Thyroid gland (tissue), 4 donors: Measurements from ENCODE around the gene ANTXR1. TPM values are rescaled to one million over a fixed set of nuclear protein-coding genes. Genes with fewer than 3 reads are reported as not detected.

Experiments used
- DNase-seq, 2 donors: peaks; one replicate each; pipeline ENCODE4 v3.0.0-alpha.2; 2019
- H3K27ac ChIP-seq, 3 donors: fragments of 200-600 bp; sonication (generic); 1 replicate in 2 of 3; 2 replicates in 1 of 3; pipeline ENCODE4 v1.5.1; 2016 to 2019; ENCODE audit warnings: mild to moderate bottlenecking in 1 of 3, moderate library complexity in 1 of 3
- H3K27me3 ChIP-seq: fragments of 200-600 bp; sonication (generic); one replicate; pipeline ENCODE4 v1.5.1; 2019
- H3K36me3 ChIP-seq, 2 donors: fragments of 200-600 bp; sonication (generic); one replicate each; pipeline ENCODE4 v1.5.1; 2016 to 2019
- H3K4me1 ChIP-seq, 2 donors: fragments of 200-600 bp; sonication (generic); one replicate each; pipeline ENCODE4 v1.5.1; 2017 to 2019
- H3K4me3 ChIP-seq, 3 donors: fragments of 200-600 bp; sonication (generic); replicated peaks in 1 of 3; 1 replicate in 2 of 3; 2 replicates in 1 of 3; pipeline ENCODE4 v1.5.1; 2016; ENCODE audit warnings: mild to moderate bottlenecking in 1 of 3
- H3K9me3 ChIP-seq: fragments of 200-600 bp; sonication (generic); one replicate; pipeline ENCODE4 v1.5.1; 2017
- POLR2A ChIP-seq, 2 donors: fragments of 450-650 bp; IDR thresholded peaks; one replicate each; pipeline ENCODE4 v1.6.1; 2017; ENCODE audit warnings: antibody characterized with exemption in 2 of 2, mild to moderate bottlenecking in 2 of 2, moderate library complexity in 1 of 2
- WGBS, 2 donors: methylation state at CpG; one replicate each; pipeline ENCODE4 v1.1.5; 2017; 5-methylcytosine and 5-hydroxymethylcytosine counted together
- intact Hi-C: fragments of 100-400 bp; cut with DNase I; formaldehyde crosslinking; loops from one replicate; pipeline ENCODE4 v1.15.1; 2023
- microRNA-seq: library from miRNA; unstranded; fragments of <30 nt; microRNA quantifications from one replicate; pipeline ENCODE4, GENCODE V29; 2016
- small RNA-seq: library from RNA; depleted of rRNA; stranded (forward); fragments of <200 nt; gene quantifications from one replicate; pipeline ENCODE3, GENCODE V24; 2016
- total RNA-seq, 4 donors: library from RNA; depleted of rRNA; stranded (reverse); fragments of >200 nt; gene quantifications; one replicate each; pipeline ENCODE4 v1.2.3, GENCODE V29; 2016
- TF ChIP-seq, protein P1 (sequence below), 6 experiments: fragments of 200-600 bp in 3 of 6; fragments of 450-650 bp in 3 of 6; sonication (generic) in 3 of 6; IDR thresholded peaks; one replicate each; pipeline ENCODE4 v1.5.1; 2016 to 2019; ENCODE audit warnings: antibody characterized with exemption in 6 of 6, mild to moderate bottlenecking in 2 of 6, inconsistent platforms in 1 of 6, moderate library complexity in 1 of 6

The ANTXR1 gene
- total RNA-seq, 4 donors from 2014 or later: 56.4 to 103 (median 79.3) TPM

DNA sequence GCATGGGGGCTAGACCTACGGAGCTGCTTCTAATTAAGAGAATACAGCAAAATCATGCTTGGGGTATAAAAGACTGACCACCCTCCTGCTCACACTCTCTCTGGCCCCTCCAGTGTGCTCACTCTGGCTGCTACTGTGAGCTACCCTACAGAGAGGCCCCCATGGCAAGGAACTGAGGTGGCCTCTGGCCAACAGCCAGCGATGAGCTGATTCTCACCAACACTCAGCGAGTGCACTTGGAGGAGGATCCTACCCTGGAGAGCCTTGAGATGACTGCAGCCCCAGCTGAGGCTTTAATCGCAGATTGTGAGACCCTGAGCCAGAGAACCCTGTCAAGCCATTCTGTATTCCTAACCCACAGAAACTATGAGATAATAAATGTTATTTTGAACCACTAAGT, 285.9 kb downstream of the ANTXR1 start:
- Histone ChIP-seq H3K27ac (no peak overlapping the region), H3K4me3 (no peak overlapping the region), H3K4me1 (no peaks in the 10 kb centered on the region), H3K27me3 (no peaks in the 10 kb centered on the region), H3K9me3 (no peaks in the 10 kb centered on the region), H3K36me3 (no peaks in the 10 kb centered on the region)
- intact Hi-C loops: no loop called here
- WGBS, 2 donors: 58 to 63% methylated on average over 4 of the region's 4 CpGs
- TF ChIP-seq, protein P1, sequence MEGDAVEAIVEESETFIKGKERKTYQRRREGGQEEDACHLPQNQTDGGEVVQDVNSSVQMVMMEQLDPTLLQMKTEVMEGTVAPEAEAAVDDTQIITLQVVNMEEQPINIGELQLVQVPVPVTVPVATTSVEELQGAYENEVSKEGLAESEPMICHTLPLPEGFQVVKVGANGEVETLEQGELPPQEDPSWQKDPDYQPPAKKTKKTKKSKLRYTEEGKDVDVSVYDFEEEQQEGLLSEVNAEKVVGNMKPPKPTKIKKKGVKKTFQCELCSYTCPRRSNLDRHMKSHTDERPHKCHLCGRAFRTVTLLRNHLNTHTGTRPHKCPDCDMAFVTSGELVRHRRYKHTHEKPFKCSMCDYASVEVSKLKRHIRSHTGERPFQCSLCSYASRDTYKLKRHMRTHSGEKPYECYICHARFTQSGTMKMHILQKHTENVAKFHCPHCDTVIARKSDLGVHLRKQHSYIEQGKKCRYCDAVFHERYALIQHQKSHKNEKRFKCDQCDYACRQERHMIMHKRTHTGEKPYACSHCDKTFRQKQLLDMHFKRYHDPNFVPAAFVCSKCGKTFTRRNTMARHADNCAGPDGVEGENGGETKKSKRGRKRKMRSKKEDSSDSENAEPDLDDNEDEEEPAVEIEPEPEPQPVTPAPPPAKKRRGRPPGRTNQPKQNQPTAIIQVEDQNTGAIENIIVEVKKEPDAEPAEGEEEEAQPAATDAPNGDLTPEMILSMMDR (IDR thresholded peaks at IDR 0.05): no peak
- no peak for TF ChIP-seq POLR2A (IDR thresholded peaks at IDR 0.05)
- no peak for DNase-seq

Small RNA genes within 50 kb of the gene (microRNA-seq; reads per million reads assigned to microRNA genes)
- gene MIR3126: not detected

Small RNA genes within 50 kb of the gene (small RNA-seq; reads per million reads assigned to genes)
- gene MIR3126 (not detected), gene RNA5SP96 (not detected), gene RNU6-1216P (not detected)

Other genes starting within 250 kb of the ANTXR1 start
- gene BMP10, start 141.8 kb upstream of the ANTXR1 start, total RNA-seq: not detected
- not detected for gene GKN2, start 60.3 kb upstream of the ANTXR1 start, total RNA-seq
- gene GKN1, start 38.5 kb upstream of the ANTXR1 start, total RNA-seq: not detected